HCT116 (cell line): Measurements from ENCODE around the gene NCOA1. TPM values are rescaled to one million over a fixed set of nuclear protein-coding genes. Genes with fewer than 3 reads are reported as not detected.

Experiments used
- ATAC-seq: fragments of 200-7000 bp; cut with Tn5 transposase; 2 replicates; pipeline ENCODE4 v1.9.1; 2020; ENCODE audit warnings: mild to moderate bottlenecking, moderate library complexity
- BruUV-seq: library from RNA; stranded (reverse); fragments of 400-500 nt; replicated peaks from 2 replicates; lab custom pipeline; 2021; lab: Mats Ljungman, UMichigan
- CTCF ChIA-PET: fragments of 300-600 bp; sonication (Branson Sonifier 250); formaldehyde crosslinking; loops from one replicate; lab custom pipeline; 2021; ENCODE audit warnings: antibody characterized with exemption; lab: Charles Lee
- POLR2A ChIA-PET: fragments of 300-600, 350-600 bp; sonication (Branson Sonifier 250); formaldehyde crosslinking; loops from one replicate; lab custom pipeline; 2021; ENCODE audit warnings: antibody characterized with exemption; lab: Charles Lee
- RAD21 ChIA-PET, 2 experiments: fragments of 300-600 bp; sonication (Branson Sonifier 250); formaldehyde crosslinking; loops; one replicate each; lab custom pipeline; 2023; ENCODE audit warnings: low total read pairs in 2 of 2; ENCODE audit not compliant: uncharacterized antibody in 2 of 2, unreplicated experiment in 2 of 2, low non-redundant PET in 1 of 2; lab: Charles Lee
- DNase-seq: peaks from one replicate; pipeline ENCODE4 v3.0.0-alpha.2; 2010; ENCODE audit warnings: low read depth, low spot score
- H2AFZ ChIP-seq: fragments of 200-600 bp; shearing (Covaris generic), sonication (generic); 2 replicates; pipeline ENCODE4 v1.6.1; 2017; ENCODE audit warnings: low read depth, mixed run types, mixed read lengths, antibody characterized with exemption, low read length; ENCODE audit not compliant: poor library complexity, severe bottlenecking
- H3K27ac ChIP-seq: 2 replicates; pipeline ENCODE4 v1.5.1; 2012; ENCODE audit warnings: low read depth, low read length
- H3K27me3 ChIP-seq: fragments of 200-600 bp; sonication (generic); 2 replicates; pipeline ENCODE4 v1.6.1; 2016; ENCODE audit warnings: mixed run types, low read length, mixed read lengths; ENCODE audit not compliant: insufficient read depth
- H3K36me3 ChIP-seq, 2 experiments: fragments of 200-500 bp in 1 of 2; fragments of 200-600 bp in 1 of 2; sonication (Bioruptor generic) in 1 of 2; sonication (generic) in 1 of 2; 2 replicates each; pipeline versions ENCODE4 v1.5.1 to v1.6.1; 2014 to 2016; ENCODE audit warnings: low read length in 2 of 2, inconsistent platforms in 1 of 2, mixed read lengths in 1 of 2, mixed run types in 1 of 2; ENCODE audit not compliant: insufficient read depth in 2 of 2, control insufficient read depth in 1 of 2
- H3K4me1 ChIP-seq, 2 experiments: fragments of 200-600 bp in 1 of 2; sonication (generic) in 1 of 2; 2 replicates each; pipeline versions ENCODE4 v1.5.1 to v1.6.1; 2012 to 2017; ENCODE audit warnings: low read length in 2 of 2, inconsistent platforms in 1 of 2, mild to moderate bottlenecking in 1 of 2, mixed read lengths in 1 of 2, mixed run types in 1 of 2, moderate library complexity in 1 of 2; ENCODE audit not compliant: insufficient read depth in 2 of 2, control insufficient read depth in 1 of 2
- H3K4me2 ChIP-seq: fragments of 200-600 bp; sonication (generic); 2 replicates; pipeline ENCODE4 v1.6.1; 2017; ENCODE audit warnings: mixed run types, low read length, mixed read lengths
- H3K4me3 ChIP-seq, 2 experiments: fragments of 200-600 bp in 1 of 2; sonication (generic) in 1 of 2; replicated peaks in 1 of 2; 2 replicates each; pipeline ENCODE4 v1.5.1; 2011 to 2016; ENCODE audit warnings: low read length in 2 of 2, control low read depth in 1 of 2, low read depth in 1 of 2, mild to moderate bottlenecking in 1 of 2, mixed read lengths in 1 of 2, mixed run types in 1 of 2
- H3K79me2 ChIP-seq: fragments of 200-600 bp; sonication (generic); 2 replicates; pipeline ENCODE4 v1.6.1; 2017; ENCODE audit warnings: mild to moderate bottlenecking, mixed run types, low read length, moderate library complexity, mixed read lengths; ENCODE audit not compliant: insufficient read depth
- H3K9ac ChIP-seq: fragments of 200-600 bp; sonication (generic); 2 replicates; pipeline ENCODE4 v1.6.1; 2016; ENCODE audit warnings: low read length, mixed read lengths
- H3K9me2 ChIP-seq: fragments of 200-600 bp; sonication (generic), shearing (Covaris generic); 2 replicates; pipeline ENCODE4 v1.6.1; 2017; ENCODE audit warnings: mixed run types, mild to moderate bottlenecking, moderate library complexity; ENCODE audit not compliant: insufficient read depth
- H3K9me3 ChIP-seq, 2 experiments: fragments of 200-500 bp in 1 of 2; fragments of 200-600 bp in 1 of 2; sonication (Bioruptor generic) in 1 of 2; sonication (generic) in 1 of 2; 2 replicates each; pipeline ENCODE4 v1.6.1; 2014 to 2017; ENCODE audit warnings: low read length in 2 of 2, mixed read lengths in 2 of 2, inconsistent platforms in 1 of 2, low read depth in 1 of 2, mild to moderate bottlenecking in 1 of 2, mixed run types in 1 of 2, moderate library complexity in 1 of 2; ENCODE audit not compliant: control insufficient read depth in 1 of 2, insufficient read depth in 1 of 2
- H4K20me1 ChIP-seq: fragments of 200-600 bp; sonication (generic), shearing (Covaris generic); 2 replicates; pipeline ENCODE4 v1.6.1; 2017; ENCODE audit warnings: mixed run types, mild to moderate bottlenecking, moderate library complexity; ENCODE audit not compliant: insufficient read depth
- CEBPB ChIP-seq: IDR thresholded peaks from 2 replicates; pipeline ENCODE4 v1.6.1; 2012; ENCODE audit warnings: low read depth
- EGR1 ChIP-seq: IDR thresholded peaks from 2 replicates; pipeline ENCODE4 v1.6.1; 2012; ENCODE audit warnings: low read depth
- ELF1 ChIP-seq: IDR thresholded peaks from 2 replicates; pipeline ENCODE4 v1.6.1; 2012; ENCODE audit warnings: low read depth, borderline replicate concordance
- EZH2phosphoT487 ChIP-seq: fragments of 200-600 bp; IDR thresholded peaks from 2 replicates; pipeline ENCODE4 v1.6.1; 2018; ENCODE audit warnings: antibody characterized with exemption, borderline replicate concordance
- JUND ChIP-seq: IDR thresholded peaks from 2 replicates; pipeline ENCODE4 v1.6.1; 2012
- POLR2A ChIP-seq: IDR thresholded peaks from 2 replicates; pipeline ENCODE4 v1.7.0; 2011; ENCODE audit warnings: borderline replicate concordance; ENCODE audit not compliant: insufficient read depth, insufficient read length; ENCODE audit errors: extremely low read depth
- RAD21 ChIP-seq: IDR thresholded peaks from 2 replicates; pipeline ENCODE4 v1.6.1; 2012; ENCODE audit warnings: low read depth, mild to moderate bottlenecking
- SIN3A ChIP-seq: IDR thresholded peaks from 2 replicates; pipeline ENCODE4 v1.6.1; 2012; ENCODE audit warnings: low read depth
- SP1 ChIP-seq: IDR thresholded peaks from 2 replicates; pipeline ENCODE4 v1.6.1; 2012; ENCODE audit warnings: low read depth
- SRF ChIP-seq: IDR thresholded peaks from 2 replicates; pipeline ENCODE4 v1.6.1; 2012; ENCODE audit warnings: low read depth
- ZFX ChIP-seq: fragments of 450-650 bp; IDR thresholded peaks from 2 replicates; pipeline ENCODE4 v1.6.1; 2017
- ZNF274 ChIP-seq: fragments of 200-500 bp; sonication (Bioruptor generic); IDR thresholded peaks from 2 replicates; pipeline ENCODE4 v1.6.1; 2014; ENCODE audit warnings: mild to moderate bottlenecking, low read depth, low read length, inconsistent platforms
- intact Hi-C: fragments of 100-400 bp; cut with micrococcal nuclease; formaldehyde crosslinking; loops from 2 replicates; pipeline ENCODE4 v1.10.0; 2022
- total RNA-seq: library from RNA; stranded (reverse); gene quantifications from one replicate; pipeline ENCODE4 v1.2.1, GENCODE V29; 2021; ENCODE audit not compliant: unreplicated experiment
- TF ChIP-seq, protein P1 (sequence below), 3 experiments: fragments of 200-600 bp in 1 of 3; sonication (generic) in 1 of 3; IDR thresholded peaks in 2 of 3; conservative IDR thresholded peaks in 1 of 3; 2 replicates each; pipeline ENCODE4 v1.5.1; 2012 to 2017; ENCODE audit warnings: low read depth in 2 of 3, low read length in 2 of 3, antibody characterized with exemption in 1 of 3, borderline replicate concordance in 1 of 3, control low read depth in 1 of 3, mild to moderate bottlenecking in 1 of 3, mixed read lengths in 1 of 3, mixed run types in 1 of 3, moderate library complexity in 1 of 3; ENCODE audit not compliant: insufficient read depth in 1 of 3

The NCOA1 gene
- total RNA-seq, 1 experiment from 2014 or later = 10.4 TPM

DNA sequence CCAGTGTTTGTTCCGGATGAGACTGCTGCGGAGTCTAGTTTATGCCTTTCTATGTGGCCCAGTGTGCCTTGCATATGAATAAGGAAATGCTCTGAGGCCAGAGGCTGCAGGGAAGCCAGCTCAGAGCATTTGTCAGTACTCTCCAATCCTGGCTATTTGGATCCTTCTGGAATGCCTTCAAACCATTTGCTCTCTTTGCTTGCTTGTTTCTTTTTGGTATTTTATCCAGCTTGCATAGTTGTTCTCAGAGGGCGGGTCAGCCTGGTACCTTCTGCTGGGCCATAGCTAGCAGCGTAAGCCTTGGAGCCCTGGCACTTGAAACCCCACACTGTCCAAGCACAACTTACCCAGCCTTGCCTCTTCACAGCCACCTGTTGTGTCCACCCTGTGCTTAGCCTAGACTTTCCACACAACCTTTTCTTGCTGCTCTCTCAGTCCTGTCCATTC lies 322.7 kb downstream of the NCOA1 start:
- no peak overlapping the region for H3K9ac ChIP-seq
- DNase-seq = no peak
- H3K27me3 ChIP-seq = no peaks in the 10 kb centered on the region
- peaks cover 0 to 4% of the 10 kb centered on the region in 2 experiments; a peak in 2 of 4 replicates for H3K4me1 ChIP-seq
- CTCF ChIA-PET = interaction anchor here (1.1 kb wide), 1 partner anchor 15 kb away, joined by 3 read pairs; no protein-coding TSS in a partner anchor
- H3K27ac ChIP-seq = no peak overlapping the region
- POLR2A ChIA-PET = no interaction called here
- H3K9me3 ChIP-seq = no peaks in the 10 kb centered on the region
- H4K20me1 ChIP-seq = no peaks in the 10 kb centered on the region
- H3K4me3 ChIP-seq = no peak overlapping the region
- no peak for TF ChIP-seq JUND
- TF ChIP-seq, all 23 proteins: peak for 0
- H2AFZ ChIP-seq = no peak overlapping the region
- peaks cover 26 to 38% of the 10 kb centered on the region in 2 experiments for H3K36me3 ChIP-seq
- intact Hi-C loops = no loop called here
- BruUV-seq = no TSS peak
- H3K9me2 ChIP-seq = no peaks in the 10 kb centered on the region
- RAD21 ChIA-PET = no interaction called here
- H3K4me2 ChIP-seq = no peak overlapping the region
- no peak for ATAC-seq
- H3K79me2 ChIP-seq = peaks cover 62% of the 10 kb centered on the region

DNA sequence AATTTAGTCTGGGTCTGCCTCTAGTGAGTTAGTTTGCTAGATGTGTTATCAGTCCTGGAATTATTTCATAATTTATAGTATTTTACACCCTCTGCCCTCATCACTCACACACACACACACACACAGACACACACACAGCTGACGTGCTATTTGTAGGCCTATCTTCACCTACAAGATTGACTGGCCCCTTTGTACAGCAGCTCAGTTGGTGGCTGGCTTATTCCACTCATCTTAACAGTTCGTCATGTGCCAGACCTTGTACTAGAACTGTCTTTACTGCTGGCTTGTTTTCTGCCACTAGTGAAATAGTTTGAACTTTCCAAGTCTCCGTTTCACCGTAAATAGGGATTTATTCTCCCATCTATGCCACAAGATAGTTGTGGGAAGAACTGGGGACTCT lies 323.5 kb downstream of the NCOA1 start:
- no peak overlapping the region for H3K27ac ChIP-seq
- TF ChIP-seq POLR2A = no peak
- TF ChIP-seq SP1 = no peak
- no peak for TF ChIP-seq JUND
- no peak for TF ChIP-seq EGR1
- TF ChIP-seq, all 23 proteins: peak for 0
- Histone ChIP-seq H3K9me3 (no peaks in the 10 kb centered on the region), H3K79me2 (peaks cover 54% of the 10 kb centered on the region), H3K4me1 (peaks cover 0 to 2% of the 10 kb centered on the region in 2 experiments; a peak in 2 of 4 replicates), H3K9ac (no peak overlapping the region), H4K20me1 (no peaks in the 10 kb centered on the region), H3K4me2 (no peak overlapping the region), H3K27me3 (no peaks in the 10 kb centered on the region), H2AFZ (no peak overlapping the region), H3K4me3 (no peak overlapping the region), H3K36me3 (peaks cover 30 to 45% of the 10 kb centered on the region in 2 experiments), H3K9me2 (no peaks in the 10 kb centered on the region)
- ATAC-seq (no peak), DNase-seq (no peak)
- CTCF ChIA-PET = no interaction called here
- POLR2A ChIA-PET = no interaction called here
- intact Hi-C loops = no loop called here
- RAD21 ChIA-PET = no interaction called here
- BruUV-seq = no TSS peak

DNA sequence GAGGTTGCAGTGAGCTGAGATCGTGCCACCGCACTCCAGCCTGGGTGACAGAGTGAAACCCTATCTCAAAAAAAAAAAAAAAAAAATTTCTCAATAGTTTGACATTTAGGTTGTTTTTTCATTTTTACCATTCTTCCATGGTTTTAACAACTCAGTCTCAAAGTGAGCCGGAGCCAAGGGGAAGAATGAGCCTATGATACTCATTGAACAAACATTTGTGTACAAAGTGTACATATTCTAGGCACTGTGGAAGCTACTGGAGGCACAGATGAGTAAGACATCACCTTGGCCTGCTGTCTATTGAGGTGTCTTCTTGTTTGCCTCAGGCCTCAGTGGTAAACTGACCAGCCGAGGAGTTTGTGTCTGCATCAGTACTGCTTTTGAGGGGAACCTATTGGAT lies 324.1 kb downstream of the NCOA1 start:
- Histone ChIP-seq H3K4me1 (no peaks in the 10 kb centered on the region), H3K36me3 (peaks cover 30 to 49% of the 10 kb centered on the region in 2 experiments), H3K4me2 (no peak overlapping the region), H3K9me2 (no peaks in the 10 kb centered on the region), H3K9me3 (no peaks in the 10 kb centered on the region), H2AFZ (no peak overlapping the region)
- RAD21 ChIA-PET = no interaction called here
- no peak for ATAC-seq
- intact Hi-C loops = no loop called here
- TF ChIP-seq, protein P1, sequence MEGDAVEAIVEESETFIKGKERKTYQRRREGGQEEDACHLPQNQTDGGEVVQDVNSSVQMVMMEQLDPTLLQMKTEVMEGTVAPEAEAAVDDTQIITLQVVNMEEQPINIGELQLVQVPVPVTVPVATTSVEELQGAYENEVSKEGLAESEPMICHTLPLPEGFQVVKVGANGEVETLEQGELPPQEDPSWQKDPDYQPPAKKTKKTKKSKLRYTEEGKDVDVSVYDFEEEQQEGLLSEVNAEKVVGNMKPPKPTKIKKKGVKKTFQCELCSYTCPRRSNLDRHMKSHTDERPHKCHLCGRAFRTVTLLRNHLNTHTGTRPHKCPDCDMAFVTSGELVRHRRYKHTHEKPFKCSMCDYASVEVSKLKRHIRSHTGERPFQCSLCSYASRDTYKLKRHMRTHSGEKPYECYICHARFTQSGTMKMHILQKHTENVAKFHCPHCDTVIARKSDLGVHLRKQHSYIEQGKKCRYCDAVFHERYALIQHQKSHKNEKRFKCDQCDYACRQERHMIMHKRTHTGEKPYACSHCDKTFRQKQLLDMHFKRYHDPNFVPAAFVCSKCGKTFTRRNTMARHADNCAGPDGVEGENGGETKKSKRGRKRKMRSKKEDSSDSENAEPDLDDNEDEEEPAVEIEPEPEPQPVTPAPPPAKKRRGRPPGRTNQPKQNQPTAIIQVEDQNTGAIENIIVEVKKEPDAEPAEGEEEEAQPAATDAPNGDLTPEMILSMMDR (IDR thresholded peaks at IDR 0.05 in 2 of 3, conservative IDR thresholded peaks at IDR 0.05 in 1 of 3; ENCODE audit: borderline replicate concordance in 1 of 3, insufficient read depth in 1 of 3, low read depth in 2 of 3, low read length in 2 of 3) = no peak
- TF ChIP-seq SRF (no peak), ZFX (no peak), SP1 (no peak), SIN3A (no peak), EZH2phosphoT487 (no peak), CEBPB (no peak), RAD21 (no peak), ZNF274 (no peak), JUND (no peak), ELF1 (no peak), POLR2A (no peak)
- TF ChIP-seq, all 23 proteins: peak for 0
- ChIA-PET POLR2A (no interaction called here), CTCF (no interaction called here)
- Histone ChIP-seq H3K27me3 (no peaks in the 10 kb centered on the region), H3K79me2 (peaks cover 48% of the 10 kb centered on the region), H3K27ac (no peak overlapping the region), H3K9ac (no peak overlapping the region), H4K20me1 (no peaks in the 10 kb centered on the region), H3K4me3 (no peak overlapping the region)
- no peak for DNase-seq
- no TSS peak for BruUV-seq
